ENCODE measurements around the gene CCDC158. TPM values are rescaled to one million over a fixed set of nuclear protein-coding genes. Genes with fewer than 3 reads are reported as not detected.
A peak's percentile ranks its signal among the peaks of the same experiment; 100 is the strongest.

CCDC158 gene
- total and polyA plus RNA-seq, 7 experiments from 2014 or later = not detected

- Histone ChIP-seq H3K4me1 (ENCODE audit: control insufficient read depth in 2 of 2, insufficient read depth in 2 of 2, low read length in 2 of 2) (no peaks in the 10 kb centered on the region), H3K9me3 (ENCODE audit: control insufficient read depth in 2 of 3, low read length in 3 of 3) (peaks cover 0 to 5% (median 3%) of the 10 kb centered on the region in 3 experiments), H3K27me3 (ENCODE audit: control insufficient read depth in 2 of 2, insufficient read depth in 2 of 2, low read length in 2 of 2) (no peaks in the 10 kb centered on the region), H3K4me3 (ENCODE audit: low read length) (no peak overlapping the region), H3K36me3 (ENCODE audit: control insufficient read depth in 2 of 3, insufficient read depth in 3 of 3, low read length in 3 of 3) (no peaks in the 10 kb centered on the region), H3K27ac (ENCODE audit: low read depth, low read length) (no peak overlapping the region)
- peaks cover 2 to 28% (median 16%) of the 10 kb centered on the region in 11 donors for H3K9me3 Mint-ChIP-seq
- ATAC-seq = no peak
- POLR2A ChIA-PET = no interaction called here
- peaks cover 0 to 4% (median 0%) of the 10 kb centered on the region in 7 donors for H3K4me1 Mint-ChIP-seq
- CTCF ChIA-PET = no interaction called here
- no peak overlapping the region for H3K27ac Mint-ChIP-seq
- H3K4me3 Mint-ChIP-seq = no peak overlapping the region
- peaks cover 0 to 56% (median 16%) of the 10 kb centered on the region in 5 donors for H3K27me3 Mint-ChIP-seq
- DNase-seq = no peak
- intact Hi-C loops (cut with micrococcal nuclease) = no loop called here
- peaks cover 4 to 17% (median 13%) of the 10 kb centered on the region in 5 donors for H3K36me3 Mint-ChIP-seq
These were observed 108.5 kb downstream of the CCDC158 start for GRCh38 chr4:76312457-76312856.

DNA sequence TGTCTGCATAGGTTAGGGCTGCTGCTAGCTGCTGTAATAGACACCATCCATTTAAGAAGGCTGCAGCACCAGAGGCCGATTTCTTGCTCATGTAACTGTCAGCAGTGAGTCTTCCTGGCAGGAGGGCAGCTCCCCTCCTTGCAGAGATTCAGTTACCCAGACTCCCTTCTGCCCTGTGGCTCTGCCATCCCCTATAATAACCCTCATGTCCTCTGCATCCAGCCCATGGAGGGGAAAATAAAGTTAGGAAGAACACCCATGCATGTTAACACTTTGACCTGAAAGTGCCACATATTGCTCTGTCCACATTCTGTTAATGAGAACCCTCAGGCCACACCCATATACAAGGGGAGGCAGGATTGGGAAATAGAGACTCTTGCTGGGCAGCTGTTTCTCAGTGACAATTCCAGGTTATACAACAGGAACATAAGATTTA is 109.0 kb downstream of the CCDC158 start:
- no peaks in the 10 kb centered on the region for H3K4me1 ChIP-seq (ENCODE audit: control insufficient read depth in 2 of 2, insufficient read depth in 2 of 2, low read length in 2 of 2)
- no peak for ATAC-seq
- DNase-seq = no peak
- intact Hi-C loops (cut with micrococcal nuclease) = no loop called here
- H3K27ac ChIP-seq (ENCODE audit: low read depth, low read length) = no peak overlapping the region
- Mint-ChIP-seq H3K4me3 (no peak overlapping the region), H3K4me1 (peaks cover 0 to 4% (median 0%) of the 10 kb centered on the region in 7 donors), H3K27ac (no peak overlapping the region), H3K36me3 (peaks cover 4 to 13% (median 11%) of the 10 kb centered on the region in 5 donors), H3K27me3 (peaks cover 0 to 54% (median 12%) of the 10 kb centered on the region in 5 donors), H3K9me3 (peaks cover 2 to 23% (median 12%) of the 10 kb centered on the region in 11 donors)
- no peaks in the 10 kb centered on the region for H3K27me3 ChIP-seq (ENCODE audit: control insufficient read depth in 2 of 2, insufficient read depth in 2 of 2, low read length in 2 of 2)
- CTCF ChIA-PET = no interaction called here
- no peaks in the 10 kb centered on the region for H3K36me3 ChIP-seq (ENCODE audit: control insufficient read depth in 2 of 3, insufficient read depth in 3 of 3, low read length in 3 of 3)
- no peak overlapping the region for H3K4me3 ChIP-seq (ENCODE audit: low read length)
- POLR2A ChIA-PET = no interaction called here
- H3K9me3 ChIP-seq (ENCODE audit: control insufficient read depth in 2 of 3, low read length in 3 of 3) = peaks cover 0 to 5% (median 3%) of the 10 kb centered on the region in 3 experiments

DNA sequence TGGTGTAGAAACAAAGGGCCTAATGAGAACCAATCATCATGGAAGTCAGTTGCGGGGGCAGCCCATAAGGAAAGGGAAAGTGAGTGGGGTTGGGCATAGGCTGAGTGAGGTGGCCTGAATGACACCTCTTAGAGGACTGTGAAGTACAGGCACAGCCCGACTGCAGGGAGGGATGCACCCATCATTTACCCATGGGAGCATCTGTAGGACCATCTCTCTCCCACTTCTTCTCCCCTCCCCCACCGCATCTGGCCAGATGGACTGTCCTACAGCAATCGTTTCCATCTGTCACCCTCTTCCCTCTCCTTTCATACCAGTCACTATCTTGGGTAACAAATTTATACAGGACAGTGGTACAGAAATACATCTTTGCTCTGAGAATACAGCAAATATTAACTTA is 110.3 kb downstream of the CCDC158 start:
- no peak overlapping the region for H3K27ac Mint-ChIP-seq
- H3K4me1 Mint-ChIP-seq = peaks cover 0 to 8% (median 3%) of the 10 kb centered on the region in 7 donors
- H3K9me3 ChIP-seq (ENCODE audit: control insufficient read depth in 2 of 3, low read length in 3 of 3) = peaks cover 0 to 2% (median 1%) of the 10 kb centered on the region in 3 experiments
- H3K36me3 ChIP-seq (ENCODE audit: control insufficient read depth in 2 of 3, insufficient read depth in 3 of 3, low read length in 3 of 3) = peaks cover 0 to 5% (median 0%) of the 10 kb centered on the region in 3 experiments
- H3K4me1 ChIP-seq (ENCODE audit: control insufficient read depth in 2 of 2, insufficient read depth in 2 of 2, low read length in 2 of 2) = peaks cover under 1 to 2% of the 10 kb centered on the region in 2 donors
- H3K4me3 ChIP-seq (ENCODE audit: low read length) = no peak overlapping the region
- ChIA-PET CTCF (no interaction called here), POLR2A (no interaction called here)
- no peaks in the 10 kb centered on the region for H3K27me3 ChIP-seq (ENCODE audit: control insufficient read depth in 2 of 2, insufficient read depth in 2 of 2, low read length in 2 of 2)
- ATAC-seq (no peak), DNase-seq (no peak)
- H3K4me3 Mint-ChIP-seq = no peak overlapping the region
- peaks cover 0 to 48% (median 0%) of the 10 kb centered on the region in 5 donors for H3K27me3 Mint-ChIP-seq
- no peak overlapping the region for H3K27ac ChIP-seq (ENCODE audit: low read depth, low read length)
- H3K9me3 Mint-ChIP-seq = peaks cover 0 to 11% (median 3%) of the 10 kb centered on the region in 11 donors
- H3K36me3 Mint-ChIP-seq = peaks cover 0 to 12% (median 4%) of the 10 kb centered on the region in 5 donors
- intact Hi-C loops (cut with micrococcal nuclease) = no loop called here

GRCh38 chr4:76309939-76310550 is 110.9 kb downstream of the CCDC158 start:
- H3K9me3 Mint-ChIP-seq = peaks cover 0 to 6% (median 0%) of the 10 kb centered on the region in 11 donors
- H3K27me3 Mint-ChIP-seq = peaks cover 0 to 45% (median 2%) of the 10 kb centered on the region in 5 donors
- H3K36me3 Mint-ChIP-seq = peaks cover 0 to 12% (median 0%) of the 10 kb centered on the region in 5 donors
- H3K4me3 Mint-ChIP-seq = no peak overlapping the region
- intact Hi-C loops (cut with micrococcal nuclease) = loop anchor here in 1 of 2 donors (10.0 kb wide), 1 partner anchor 45 kb away; no protein-coding TSS in a partner anchor
- Histone ChIP-seq H3K9me3 (ENCODE audit: control insufficient read depth in 2 of 3, low read length in 3 of 3) (no peaks in the 10 kb centered on the region), H3K4me1 (ENCODE audit: control insufficient read depth in 2 of 2, insufficient read depth in 2 of 2, low read length in 2 of 2) (peaks cover 6 to 8% of the 10 kb centered on the region in 2 donors), H3K27ac (ENCODE audit: low read depth, low read length) (no peak overlapping the region), H3K36me3 (ENCODE audit: control insufficient read depth in 2 of 3, insufficient read depth in 3 of 3, low read length in 3 of 3) (peaks cover 0 to 5% (median 0%) of the 10 kb centered on the region in 3 experiments), H3K4me3 (ENCODE audit: low read length) (no peak overlapping the region), H3K27me3 (ENCODE audit: control insufficient read depth in 2 of 2, insufficient read depth in 2 of 2, low read length in 2 of 2) (no peaks in the 10 kb centered on the region)
- DNase-seq (no peak), ATAC-seq (no peak)
- H3K4me1 Mint-ChIP-seq = peaks cover 6 to 14% (median 9%) of the 10 kb centered on the region in 7 donors
- H3K27ac Mint-ChIP-seq = no peak overlapping the region
- POLR2A ChIA-PET = no interaction called here
- CTCF ChIA-PET = interaction anchor here (1.3 kb wide), 1 partner anchor 131 kb away, joined by 4 read pairs; no protein-coding TSS in a partner anchor

DNA sequence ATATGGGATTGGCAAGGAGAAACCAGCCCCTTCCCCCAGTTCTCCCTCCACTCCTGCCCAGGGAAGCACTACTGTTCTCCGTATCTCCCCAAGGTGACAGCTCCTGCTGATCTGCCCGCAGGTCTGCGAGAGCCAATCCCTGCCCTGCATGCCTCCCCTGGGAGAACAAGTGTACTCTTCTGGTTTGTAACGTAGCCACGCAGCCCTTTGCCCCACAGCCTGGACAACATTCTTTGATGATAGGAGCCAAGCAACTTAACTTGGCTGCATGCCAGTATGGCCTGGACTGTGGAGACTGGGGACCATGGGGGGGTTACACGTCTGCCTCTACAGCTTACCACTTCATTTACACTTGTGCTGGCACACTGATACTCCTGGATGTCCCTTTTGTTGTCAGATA is 112.4 kb downstream of the CCDC158 start:
- H3K27ac ChIP-seq (ENCODE audit: low read depth, low read length) = no peak overlapping the region
- H3K36me3 ChIP-seq (ENCODE audit: control insufficient read depth in 2 of 3, insufficient read depth in 3 of 3, low read length in 3 of 3) = peaks cover 0 to 5% (median 0%) of the 10 kb centered on the region in 3 experiments
- H3K4me3 ChIP-seq (ENCODE audit: low read length) = no peak overlapping the region
- H3K27me3 ChIP-seq (ENCODE audit: control insufficient read depth in 2 of 2, insufficient read depth in 2 of 2, low read length in 2 of 2) = no peaks in the 10 kb centered on the region
- DNase-seq (no peak), ATAC-seq (no peak)
- Mint-ChIP-seq H3K36me3 (peaks cover 0 to 10% (median 0%) of the 10 kb centered on the region in 5 donors), H3K4me1 (peaks cover 16 to 28% (median 21%) of the 10 kb centered on the region in 7 donors), H3K4me3 (peak overlapping the region in 6 of 10 donors; percentile 1 to 63 (median 22)), H3K27ac (peak overlapping the region in 1 of 9 donors; percentile 3), H3K9me3 (peaks cover 0 to 1% (median 0%) of the 10 kb centered on the region in 11 donors), H3K27me3 (peaks cover 0 to 41% (median 0%) of the 10 kb centered on the region in 5 donors)
- intact Hi-C loops (cut with micrococcal nuclease) = loop anchor here in 1 of 2 donors (10.0 kb wide), 1 partner anchor 46 kb away; no protein-coding TSS in a partner anchor
- CTCF ChIA-PET = interaction anchor here (0.6 kb wide), 1 partner anchor 66 kb away, joined by 3 read pairs; no protein-coding TSS in a partner anchor
- no peaks in the 10 kb centered on the region for H3K9me3 ChIP-seq (ENCODE audit: control insufficient read depth in 2 of 3, low read length in 3 of 3)
- POLR2A ChIA-PET = no interaction called here
- peaks cover 18% of the 10 kb centered on the region in 2 donors for H3K4me1 ChIP-seq (ENCODE audit: control insufficient read depth in 2 of 2, insufficient read depth in 2 of 2, low read length in 2 of 2)

DNA sequence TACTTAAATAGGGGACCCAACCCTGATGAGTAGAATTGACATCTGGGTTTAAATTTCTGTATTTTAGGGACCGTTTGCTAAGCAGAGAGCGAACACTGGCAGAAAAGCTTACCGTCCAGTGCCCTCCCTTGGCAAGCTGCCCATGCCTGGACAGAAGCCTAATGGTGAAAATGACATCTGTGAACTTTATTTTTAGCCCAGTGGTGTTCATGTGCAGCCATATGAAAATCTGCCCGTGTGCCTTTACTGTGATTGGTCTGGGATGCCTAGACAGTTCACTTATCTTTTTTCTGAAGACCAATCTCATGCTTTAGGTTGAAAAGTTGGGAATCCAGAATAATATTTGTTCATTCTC is 113.3 kb downstream of the CCDC158 start:
- CTCF ChIA-PET = interaction anchor here (2.7 kb wide), 1 partner anchor 70 kb away, joined by 11 read pairs; no protein-coding TSS in a partner anchor

More for the DNA sequence above, 113.3 kb downstream of the CCDC158 start:
- ATAC-seq (no peak), DNase-seq (no peak)
- Mint-ChIP-seq H3K4me3 (peak overlapping the region; percentile 57 to 92 (median 78)), H3K27me3 (peaks cover 0 to 45% (median 5%) of the 10 kb centered on the region in 5 donors), H3K4me1 (peaks cover 20 to 32% (median 28%) of the 10 kb centered on the region in 7 donors), H3K36me3 (peaks cover 0 to 11% (median 0%) of the 10 kb centered on the region in 5 donors), H3K9me3 (peaks cover 0 to 1% (median 0%) of the 10 kb centered on the region in 11 donors), H3K27ac (peak overlapping the region in 1 of 9 donors; percentile 21)
- H3K4me3 ChIP-seq (ENCODE audit: low read length) = no peak overlapping the region
- intact Hi-C loops (cut with micrococcal nuclease) = loop anchor here (1.0 to 10.0 kb wide), 3 partner anchors 47 to 95 kb away; partner anchors contain the start of gene SCARB2 (in 1 of the 2)
- peaks cover 0 to 5% (median 0%) of the 10 kb centered on the region in 3 experiments for H3K36me3 ChIP-seq (ENCODE audit: control insufficient read depth in 2 of 3, insufficient read depth in 3 of 3, low read length in 3 of 3)
- no peaks in the 10 kb centered on the region for H3K9me3 ChIP-seq (ENCODE audit: control insufficient read depth in 2 of 3, low read length in 3 of 3)
- H3K27ac ChIP-seq (ENCODE audit: low read depth, low read length) = no peak overlapping the region
- H3K4me1 ChIP-seq (ENCODE audit: control insufficient read depth in 2 of 2, insufficient read depth in 2 of 2, low read length in 2 of 2) = peaks cover 18% of the 10 kb centered on the region in 2 donors
- H3K27me3 ChIP-seq (ENCODE audit: control insufficient read depth in 2 of 2, insufficient read depth in 2 of 2, low read length in 2 of 2) = no peaks in the 10 kb centered on the region
- POLR2A ChIA-PET = interaction anchor here (1.3 kb wide), 1 partner anchor 9 kb away, joined by 4 read pairs; no protein-coding TSS in a partner anchor
